DOHH2 (cell line): ENCODE results near the gene SCYGR5.

Source experiments
- H3F3A ChIP-seq: fragments of 200-600 bp; sonication (generic), shearing (Covaris generic); 2 replicates; pipeline ENCODE4 v1.6.0; 2016; ENCODE audit warnings: antibody characterized with exemption, mild to moderate bottlenecking; ENCODE audit not compliant: control insufficient read depth, insufficient read depth
- H3K27ac ChIP-seq: fragments of 200-600 bp; sonication (generic); 2 replicates; pipeline ENCODE4 v1.5.1; 2014; ENCODE audit warnings: low read depth, mild to moderate bottlenecking, low read length, moderate library complexity
- H3K27me3 ChIP-seq: fragments of 200-600 bp; sonication (generic); 2 replicates; pipeline ENCODE4 v1.6.1; 2014; ENCODE audit warnings: mild to moderate bottlenecking, low read length, mixed read lengths; ENCODE audit not compliant: control insufficient read depth
- H3K36me3 ChIP-seq: fragments of 200-600 bp; sonication (generic); 2 replicates; pipeline ENCODE4 v1.6.1; 2014; ENCODE audit warnings: mild to moderate bottlenecking, low read length, moderate library complexity, mixed read lengths; ENCODE audit not compliant: control insufficient read depth
- H3K4me1 ChIP-seq: fragments of 200-600 bp; sonication (generic); 2 replicates; pipeline ENCODE4 v1.6.1; 2014; ENCODE audit warnings: mild to moderate bottlenecking, low read length, mixed read lengths; ENCODE audit not compliant: control insufficient read depth
- H3K4me2 ChIP-seq: fragments of 200-600 bp; sonication (generic); 2 replicates; pipeline ENCODE4 v1.6.0; 2014; ENCODE audit warnings: mild to moderate bottlenecking, low read length, moderate library complexity
- H3K4me3 ChIP-seq: fragments of 200-600 bp; sonication (generic); 2 replicates; pipeline ENCODE4 v1.5.1; 2014; ENCODE audit warnings: mild to moderate bottlenecking, low read length, mixed read lengths
- H3K79me2 ChIP-seq: fragments of 200-600 bp; sonication (generic); 2 replicates; pipeline ENCODE4 v1.6.1; 2014; ENCODE audit warnings: mild to moderate bottlenecking, low read length, mixed read lengths; ENCODE audit not compliant: control insufficient read depth
- H3K9me2 ChIP-seq: fragments of 200-600 bp; sonication (generic); replicated peaks from 2 replicates; pipeline ENCODE4 v1.6.1; 2014; ENCODE audit warnings: mild to moderate bottlenecking, low read length, mixed read lengths; ENCODE audit not compliant: control insufficient read depth
- H3K9me3 ChIP-seq: fragments of 200-600 bp; sonication (generic); 2 replicates; pipeline ENCODE4 v1.6.1; 2014; ENCODE audit warnings: antibody characterized with exemption, low read length, mixed read lengths; ENCODE audit not compliant: control insufficient read depth, insufficient read depth
- H4K20me1 ChIP-seq: fragments of 200-600 bp; sonication (generic); 2 replicates; pipeline ENCODE4 v1.6.0; 2014; ENCODE audit warnings: low read depth, mild to moderate bottlenecking, antibody characterized with exemption, low read length, moderate library complexity; ENCODE audit not compliant: control insufficient read depth, insufficient read depth
- EZH2phosphoT487 ChIP-seq: fragments of 200-600 bp; sonication (generic); IDR thresholded peaks from 2 replicates; pipeline ENCODE4 v1.6.1; 2017; ENCODE audit warnings: borderline replicate concordance, mild to moderate bottlenecking, antibody characterized with exemption, low read length, moderate library complexity, mixed read lengths
- TF ChIP-seq, protein P1 (sequence below): fragments of 200-600 bp; sonication (generic); IDR thresholded peaks from one replicate; pipeline ENCODE4 v1.5.1; 2014; ENCODE audit warnings: antibody characterized with exemption, mild to moderate bottlenecking, low read depth, low read length; ENCODE audit not compliant: poor library complexity, severe bottlenecking

SCYGR5 gene

DNA sequence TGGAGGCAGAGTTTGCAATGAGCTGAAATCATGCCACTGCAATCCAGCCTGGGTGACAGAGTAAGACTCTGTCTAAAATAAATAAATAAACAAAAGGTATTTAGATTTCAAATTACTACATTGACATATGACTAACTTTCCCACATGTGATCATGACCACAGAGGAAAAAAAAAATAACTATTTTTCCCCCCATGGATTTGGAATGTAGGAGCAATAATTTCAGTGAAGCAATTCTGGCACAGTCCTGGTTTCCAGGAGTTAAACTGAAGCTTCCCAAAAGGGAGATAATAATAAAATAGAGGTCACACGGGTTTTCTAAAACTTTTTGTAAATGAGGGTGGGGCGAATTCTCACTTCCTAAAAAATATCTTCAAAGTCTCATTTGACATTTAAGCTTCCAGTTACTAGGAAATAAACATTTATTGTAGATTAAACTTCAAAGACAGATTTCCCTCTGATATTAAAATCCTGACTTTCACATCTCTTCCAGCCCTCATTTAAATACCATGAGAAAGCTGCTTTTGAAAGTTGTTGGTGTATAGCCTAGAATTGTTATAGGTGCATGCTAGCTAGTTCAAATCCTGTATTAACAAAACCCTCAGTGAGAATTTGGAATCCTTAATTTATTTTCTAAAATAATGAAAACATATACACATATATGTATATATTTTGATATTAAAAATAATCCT is 30.5 kb downstream of the SCYGR5 start:
- H4K20me1 ChIP-seq: no peaks in the 10 kb centered on the region
- no peaks in the 10 kb centered on the region for H3K27me3 ChIP-seq
- no peak overlapping the region for H3K4me2 ChIP-seq
- no peak overlapping the region for H3K27ac ChIP-seq
- no peaks in the 10 kb centered on the region for H3F3A ChIP-seq
- no peaks in the 10 kb centered on the region for H3K9me2 ChIP-seq
- no peaks in the 10 kb centered on the region for H3K79me2 ChIP-seq
- TF ChIP-seq EZH2phosphoT487: no peak
- TF ChIP-seq, protein P1, sequence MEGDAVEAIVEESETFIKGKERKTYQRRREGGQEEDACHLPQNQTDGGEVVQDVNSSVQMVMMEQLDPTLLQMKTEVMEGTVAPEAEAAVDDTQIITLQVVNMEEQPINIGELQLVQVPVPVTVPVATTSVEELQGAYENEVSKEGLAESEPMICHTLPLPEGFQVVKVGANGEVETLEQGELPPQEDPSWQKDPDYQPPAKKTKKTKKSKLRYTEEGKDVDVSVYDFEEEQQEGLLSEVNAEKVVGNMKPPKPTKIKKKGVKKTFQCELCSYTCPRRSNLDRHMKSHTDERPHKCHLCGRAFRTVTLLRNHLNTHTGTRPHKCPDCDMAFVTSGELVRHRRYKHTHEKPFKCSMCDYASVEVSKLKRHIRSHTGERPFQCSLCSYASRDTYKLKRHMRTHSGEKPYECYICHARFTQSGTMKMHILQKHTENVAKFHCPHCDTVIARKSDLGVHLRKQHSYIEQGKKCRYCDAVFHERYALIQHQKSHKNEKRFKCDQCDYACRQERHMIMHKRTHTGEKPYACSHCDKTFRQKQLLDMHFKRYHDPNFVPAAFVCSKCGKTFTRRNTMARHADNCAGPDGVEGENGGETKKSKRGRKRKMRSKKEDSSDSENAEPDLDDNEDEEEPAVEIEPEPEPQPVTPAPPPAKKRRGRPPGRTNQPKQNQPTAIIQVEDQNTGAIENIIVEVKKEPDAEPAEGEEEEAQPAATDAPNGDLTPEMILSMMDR: no peak
- no peaks in the 10 kb centered on the region for H3K36me3 ChIP-seq
- no peaks in the 10 kb centered on the region for H3K4me1 ChIP-seq
- no peak overlapping the region for H3K4me3 ChIP-seq
- H3K9me3 ChIP-seq: no peaks in the 10 kb centered on the region

DNA sequence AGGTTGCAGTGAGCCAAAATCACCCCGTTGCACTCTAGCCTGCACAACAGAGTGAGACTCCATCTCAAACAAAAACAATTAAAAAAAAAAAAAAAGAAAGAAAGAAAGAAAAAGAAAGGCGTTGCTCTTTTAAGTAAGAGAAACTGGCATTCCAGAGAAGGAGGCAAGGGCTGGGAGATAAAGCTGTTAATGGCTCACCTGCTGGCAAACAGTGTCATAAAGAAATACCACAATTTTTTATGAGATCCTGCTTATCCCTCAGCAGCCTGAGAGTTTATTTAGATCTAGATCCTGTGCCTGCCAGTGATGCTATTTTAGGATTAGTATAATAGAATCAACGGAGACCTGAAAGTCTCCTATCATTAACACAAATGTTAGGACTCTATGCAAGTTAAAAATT is 35.0 kb downstream of the SCYGR5 start:
- no peaks in the 10 kb centered on the region for H3K4me1 ChIP-seq
- no peaks in the 10 kb centered on the region for H3K79me2 ChIP-seq
- no peak overlapping the region for H3K4me3 ChIP-seq
- no peak overlapping the region for H3K4me2 ChIP-seq
- no peak overlapping the region for H3K27ac ChIP-seq
- no peaks in the 10 kb centered on the region for H3K27me3 ChIP-seq
- no peaks in the 10 kb centered on the region for H3F3A ChIP-seq
- H3K36me3 ChIP-seq: no peaks in the 10 kb centered on the region
- H3K9me3 ChIP-seq: no peaks in the 10 kb centered on the region
- no peaks in the 10 kb centered on the region for H4K20me1 ChIP-seq
- H3K9me2 ChIP-seq: no peaks in the 10 kb centered on the region
- TF ChIP-seq EZH2phosphoT487: no peak
- TF ChIP-seq, protein P1: no peak

DNA sequence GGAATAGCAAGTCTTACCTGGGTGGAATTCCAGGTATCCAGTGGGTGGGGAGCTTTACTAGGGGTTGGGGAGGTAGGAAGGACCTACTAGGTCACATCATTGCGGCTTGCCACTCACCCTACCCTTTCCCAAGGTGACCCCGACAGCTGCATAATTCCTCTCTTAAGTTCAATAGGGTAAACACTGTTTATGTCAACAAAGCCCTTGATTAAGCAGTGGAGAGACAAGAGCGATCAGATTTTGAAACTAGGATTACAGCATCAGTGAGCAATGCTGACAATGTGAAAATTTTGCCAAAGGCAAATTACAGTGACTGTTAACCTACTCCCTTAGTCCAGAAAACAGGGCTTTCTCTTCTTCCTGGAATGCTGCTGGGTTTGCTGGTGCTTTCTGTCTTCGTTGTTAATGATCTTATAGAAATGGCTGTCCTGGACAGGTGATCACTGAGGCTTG is 36.7 kb downstream of the SCYGR5 start:
- H3K4me1 ChIP-seq: no peaks in the 10 kb centered on the region
- no peaks in the 10 kb centered on the region for H3K36me3 ChIP-seq
- no peak overlapping the region for H3K4me3 ChIP-seq

More for the DNA sequence above, 36.7 kb downstream of the SCYGR5 start:
- Histone ChIP-seq H3K27ac (no peak overlapping the region), H3K4me2 (no peak overlapping the region), H4K20me1 (no peaks in the 10 kb centered on the region), H3K9me3 (no peaks in the 10 kb centered on the region), H3K9me2 (no peaks in the 10 kb centered on the region), H3K79me2 (no peaks in the 10 kb centered on the region), H3K27me3 (no peaks in the 10 kb centered on the region), H3F3A (no peaks in the 10 kb centered on the region)
- TF ChIP-seq, protein P1: no peak
- no peak for TF ChIP-seq EZH2phosphoT487
